Measurements from ENCODE around the gene CAMK2B. TPM values are rescaled to one million over a fixed set of nuclear protein-coding genes. Genes with fewer than 3 reads are reported as not detected.

CAMK2B gene
- total and polyA plus RNA-seq, 2 experiments from 2014 or later, result not detected

GRCh38 chr7:44173911-44174693, 151.3 kb downstream of the CAMK2B start:
- H3K36me3 ChIP-seq (ENCODE audit: insufficient read depth), result no peaks in the 10 kb centered on the region
- Mint-ChIP-seq H3K36me3 (ENCODE audit: low read depth) (no peaks in the 10 kb centered on the region), H3K27me3 (ENCODE audit: insufficient read depth, low read depth, poor library complexity) (peaks cover 7% of the 10 kb centered on the region), H3K9me3 (no peaks in the 10 kb centered on the region), H3K27ac (no peak overlapping the region), H3K4me3 (no peak overlapping the region), H3K4me1 (peaks cover 7% of the 10 kb centered on the region; the same call in 2 of the 3 replicates)
- no peak overlapping the region for H3K27ac ChIP-seq (ENCODE audit: low read depth)
- TF ChIP-seq REST (IDR thresholded peaks at IDR 0.05; ENCODE audit: unreplicated experiment) (no peak), JUNB (IDR thresholded peaks at IDR 0.05; ENCODE audit: unreplicated experiment) (no peak), POLR2AphosphoS5 (IDR thresholded peaks at IDR 0.05; ENCODE audit: low read depth) (no peak), CREB1 (CRISPR knock-in tag; IDR thresholded peaks at IDR 0.05; ENCODE audit: low read depth) (no peak), ZNF331 (CRISPR knock-in tag; IDR thresholded peaks at IDR 0.05; ENCODE audit: low read depth) (no peak), EZH2 (IDR thresholded peaks at IDR 0.05; ENCODE audit: low read depth, unreplicated experiment) (no peak), NANOG (IDR thresholded peaks at IDR 0.05; ENCODE audit: borderline replicate concordance) (no peak), ZNF114 (CRISPR knock-in tag; IDR thresholded peaks at IDR 0.05) (no peak)
- no peaks in the 10 kb centered on the region for H3F3A ChIP-seq (replicated peaks; ENCODE audit: low read depth)
- no peak overlapping the region for H3K4me3 ChIP-seq
- H3K27me3 ChIP-seq (ENCODE audit: insufficient read depth), result no peaks in the 10 kb centered on the region
- H4K20me1 ChIP-seq (replicated peaks; ENCODE audit: insufficient read depth), result no peaks in the 10 kb centered on the region
- ATAC-seq (no peak), DNase-seq (ENCODE audit: low spot score) (no peak)
- H3K4me2 ChIP-seq, result no peak overlapping the region
- H3K9me2 ChIP-seq (ENCODE audit: insufficient read depth), result no peaks in the 10 kb centered on the region
- H3K4me1 ChIP-seq (ENCODE audit: insufficient read depth), result no peaks in the 10 kb centered on the region
- H2AFZ ChIP-seq, result no peak overlapping the region
- no peaks in the 10 kb centered on the region for H3K79me2 ChIP-seq (replicated peaks; ENCODE audit: insufficient read depth)

- Histone ChIP-seq H3K27me3 (ENCODE audit: insufficient read depth) (no peaks in the 10 kb centered on the region), H3F3A (replicated peaks; ENCODE audit: low read depth) (no peaks in the 10 kb centered on the region), H3K27ac (ENCODE audit: low read depth) (no peak overlapping the region), H3K9me2 (ENCODE audit: insufficient read depth) (no peaks in the 10 kb centered on the region; the same call in 1 of the 2 replicates), H3K4me3 (no peak overlapping the region), H3K4me1 (ENCODE audit: insufficient read depth) (no peaks in the 10 kb centered on the region), H4K20me1 (replicated peaks; ENCODE audit: insufficient read depth) (no peaks in the 10 kb centered on the region), H3K4me2 (no peak overlapping the region), H3K79me2 (replicated peaks; ENCODE audit: insufficient read depth) (no peaks in the 10 kb centered on the region), H2AFZ (no peak overlapping the region), H3K36me3 (ENCODE audit: insufficient read depth) (no peaks in the 10 kb centered on the region)
- Mint-ChIP-seq H3K36me3 (ENCODE audit: low read depth) (no peaks in the 10 kb centered on the region), H3K4me1 (peaks cover 7% of the 10 kb centered on the region; the same call in 2 of the 3 replicates), H3K27ac (no peak overlapping the region), H3K4me3 (no peak overlapping the region), H3K27me3 (ENCODE audit: insufficient read depth, low read depth, poor library complexity) (peaks cover 7% of the 10 kb centered on the region), H3K9me3 (no peaks in the 10 kb centered on the region)
- no peak for ATAC-seq
- DNase-seq (ENCODE audit: low spot score), result no peak
- TF ChIP-seq ETS1 (IDR thresholded peaks at IDR 0.05) (no peak), EZH2 (IDR thresholded peaks at IDR 0.05; ENCODE audit: low read depth, unreplicated experiment) (no peak), CREB1 (CRISPR knock-in tag; IDR thresholded peaks at IDR 0.05; ENCODE audit: low read depth) (no peak), ZNF331 (CRISPR knock-in tag; IDR thresholded peaks at IDR 0.05; ENCODE audit: low read depth) (no peak), STAT1 (IDR thresholded peaks at IDR 0.05; ENCODE audit: unreplicated experiment) (no peak)
Measured at GRCh38 chr7:44172803-44173424, 152.5 kb downstream of the CAMK2B start.

All from GM23338 (cell line).